GM13976 (cell line): ENCODE measurements around the gene OR2T35.
"Not testable (repeated sequence)": the region's sequence is repeated elsewhere in the genome, so short reads cannot be mapped to it uniquely, and the experiment has no call there.

ENCODE experiments used
- DNase-seq: peaks from one replicate; pipeline ENCODE4 v3.0.0; 2012; ENCODE audit warnings: low spot score
- in situ Hi-C: fragments of 300-500 bp; cut with MboI; formaldehyde crosslinking; loops from one replicate; pipeline ENCODE4 v1.12.0; 2022; ENCODE audit warnings: low sequenced_read_pairs, mixed read lengths, inconsistent platforms; ENCODE audit not compliant: unreplicated experiment
- TF ChIP-seq, protein P1 (sequence below): IDR thresholded peaks from 2 replicates; pipeline ENCODE4 v1.5.1; 2012; ENCODE audit warnings: borderline replicate concordance, mild to moderate bottlenecking; ENCODE audit not compliant: insufficient read depth; ENCODE audit errors: extremely low read depth, missing control alignments, control extremely low read depth

Gene OR2T35

DNA sequence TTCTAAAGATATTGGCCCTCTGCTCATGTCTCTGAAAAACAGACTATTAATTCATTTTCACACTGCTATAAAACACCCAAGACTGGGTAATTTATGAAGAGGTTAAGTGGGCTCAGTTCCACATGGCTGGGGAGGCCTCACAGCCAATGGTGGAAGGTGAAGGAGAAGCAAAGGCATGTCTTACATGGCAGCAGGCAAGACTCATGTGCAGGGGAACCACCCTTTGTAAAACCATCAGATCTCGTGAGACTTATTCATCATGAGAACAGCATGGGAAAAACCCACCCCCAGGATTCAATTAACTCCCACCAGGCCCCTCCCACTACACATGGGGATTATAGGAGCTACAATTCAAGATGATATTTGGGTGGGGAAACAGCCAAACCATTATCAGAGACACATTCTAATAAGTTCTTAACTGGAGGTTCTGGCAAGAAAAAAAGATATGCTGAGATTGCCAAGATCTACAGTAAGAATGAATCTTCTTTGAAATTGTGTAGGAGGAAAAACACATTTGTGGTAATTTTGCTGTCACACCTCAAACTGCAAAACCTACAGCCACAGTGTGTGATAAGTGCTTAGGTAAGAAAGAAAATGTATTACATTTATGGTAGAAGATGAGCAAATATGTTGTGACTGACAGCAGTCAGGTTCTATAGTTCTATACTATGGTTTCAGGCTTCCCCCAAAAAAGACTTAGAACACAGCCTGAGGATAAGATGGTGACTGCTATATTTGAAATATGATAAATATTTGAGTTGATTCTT lies 3.9 kb upstream of the OR2T35 start:
- DNase-seq, in situ Hi-C loops: not testable (repeated sequence)

- in situ Hi-C loops = not testable (repeated sequence)
These were observed 2.0 kb downstream of the OR2T35 start for GRCh38 chr1:248642971-248643651.

DNA sequence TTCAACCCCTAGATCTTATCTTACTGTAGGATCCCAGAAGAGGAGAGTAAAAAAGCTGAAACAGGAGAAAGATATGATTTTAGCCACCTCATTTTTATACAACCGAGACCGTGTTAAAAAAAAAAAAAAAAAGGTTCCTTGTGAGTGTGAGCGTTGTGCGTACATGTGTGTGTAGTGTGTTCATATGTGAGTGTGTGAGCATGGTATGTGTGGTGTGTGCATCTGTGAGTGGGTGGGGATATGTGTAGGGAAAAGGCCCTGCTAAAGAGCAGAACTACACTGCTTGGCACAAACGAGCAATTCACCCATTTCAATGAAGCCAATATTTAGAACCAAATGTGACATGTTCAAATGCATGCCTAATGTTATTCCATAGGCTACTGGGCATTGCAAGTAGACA lies 3.5 kb downstream of the OR2T35 start:
- DNase-seq, in situ Hi-C loops: not testable (repeated sequence)

More at GRCh38 chr1:248642971-248643651, 2.0 kb downstream of the OR2T35 start:
- DNase-seq = not testable (repeated sequence)

GRCh38 chr1:248640906-248641305 lies 4.2 kb downstream of the OR2T35 start:
- in situ Hi-C loops, DNase-seq: not testable (repeated sequence)

DNA sequence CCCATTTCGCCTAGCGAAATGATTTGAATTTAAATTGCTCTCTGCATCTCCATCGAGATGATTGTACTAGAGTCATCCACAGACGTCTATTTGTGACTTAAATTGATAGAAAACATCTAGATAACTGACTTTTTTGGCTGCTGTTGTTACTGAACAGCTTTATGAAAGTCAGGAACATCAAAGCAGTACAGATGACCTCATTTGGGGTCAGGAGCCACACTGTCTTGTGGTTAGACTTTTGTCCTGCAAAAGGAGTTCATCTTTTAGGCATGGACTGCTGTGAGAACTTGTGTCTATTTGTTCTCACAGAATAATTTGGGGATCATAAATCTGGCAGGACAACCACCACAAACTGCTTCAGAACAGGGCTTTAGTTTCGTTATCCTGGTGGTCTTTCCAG lies 5.4 kb downstream of the OR2T35 start:
- DNase-seq, in situ Hi-C loops: not testable (repeated sequence)

DNA sequence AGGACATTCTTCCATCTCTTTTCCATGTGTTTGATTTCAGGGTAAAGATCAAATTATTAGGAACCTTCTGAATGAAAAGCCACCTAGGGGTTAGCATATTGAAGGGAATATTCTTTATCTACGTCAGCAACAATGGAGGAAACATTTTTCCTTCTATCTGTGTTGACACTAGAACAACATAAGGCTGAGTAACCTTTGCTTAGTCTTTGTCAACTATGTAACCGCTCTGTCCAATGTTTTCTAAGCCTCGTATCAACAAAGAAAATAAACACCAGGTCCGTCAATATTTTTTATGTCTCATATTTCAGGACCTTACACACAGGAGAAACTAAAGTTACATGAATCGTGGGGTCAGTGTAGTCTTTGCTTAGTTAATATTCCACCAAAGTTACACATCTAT lies 8.5 kb downstream of the OR2T35 start:
- DNase-seq, in situ Hi-C loops: not testable (repeated sequence)

DNA sequence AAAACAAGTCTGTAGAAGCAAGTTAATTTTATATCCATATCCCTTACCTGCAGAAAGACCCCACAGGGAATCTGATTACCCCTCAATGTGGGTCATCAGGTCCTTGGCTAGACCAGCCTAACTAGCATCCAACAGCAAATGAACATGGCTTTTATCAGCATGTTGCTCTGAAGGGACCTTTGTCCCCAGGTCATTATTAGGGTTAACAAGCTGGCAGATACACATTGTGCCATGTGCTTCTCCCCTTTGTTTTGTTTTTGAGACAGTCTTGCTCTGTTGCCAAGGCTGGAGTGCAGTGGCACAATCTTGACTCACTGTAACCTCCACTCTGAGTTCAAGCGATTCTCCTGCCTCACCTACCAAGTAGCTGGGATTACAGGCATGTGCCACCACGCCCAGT lies 10.1 kb downstream of the OR2T35 start, which contains the start of gene OR2T11:
Gene OR2T11 (minus strand): TSS at position 101 of the 400 bp plus-strand sequence. CDS start 7,963 bp downstream, outside the sequence.
- DNase-seq, in situ Hi-C loops: not testable (repeated sequence)

GRCh38 chr1:248631354-248632008 lies 13.6 kb downstream of the OR2T35 start:
- TF ChIP-seq, protein P1, sequence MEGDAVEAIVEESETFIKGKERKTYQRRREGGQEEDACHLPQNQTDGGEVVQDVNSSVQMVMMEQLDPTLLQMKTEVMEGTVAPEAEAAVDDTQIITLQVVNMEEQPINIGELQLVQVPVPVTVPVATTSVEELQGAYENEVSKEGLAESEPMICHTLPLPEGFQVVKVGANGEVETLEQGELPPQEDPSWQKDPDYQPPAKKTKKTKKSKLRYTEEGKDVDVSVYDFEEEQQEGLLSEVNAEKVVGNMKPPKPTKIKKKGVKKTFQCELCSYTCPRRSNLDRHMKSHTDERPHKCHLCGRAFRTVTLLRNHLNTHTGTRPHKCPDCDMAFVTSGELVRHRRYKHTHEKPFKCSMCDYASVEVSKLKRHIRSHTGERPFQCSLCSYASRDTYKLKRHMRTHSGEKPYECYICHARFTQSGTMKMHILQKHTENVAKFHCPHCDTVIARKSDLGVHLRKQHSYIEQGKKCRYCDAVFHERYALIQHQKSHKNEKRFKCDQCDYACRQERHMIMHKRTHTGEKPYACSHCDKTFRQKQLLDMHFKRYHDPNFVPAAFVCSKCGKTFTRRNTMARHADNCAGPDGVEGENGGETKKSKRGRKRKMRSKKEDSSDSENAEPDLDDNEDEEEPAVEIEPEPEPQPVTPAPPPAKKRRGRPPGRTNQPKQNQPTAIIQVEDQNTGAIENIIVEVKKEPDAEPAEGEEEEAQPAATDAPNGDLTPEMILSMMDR = no peak
- DNase-seq = no peak
- in situ Hi-C loops = no loop called here

DNA sequence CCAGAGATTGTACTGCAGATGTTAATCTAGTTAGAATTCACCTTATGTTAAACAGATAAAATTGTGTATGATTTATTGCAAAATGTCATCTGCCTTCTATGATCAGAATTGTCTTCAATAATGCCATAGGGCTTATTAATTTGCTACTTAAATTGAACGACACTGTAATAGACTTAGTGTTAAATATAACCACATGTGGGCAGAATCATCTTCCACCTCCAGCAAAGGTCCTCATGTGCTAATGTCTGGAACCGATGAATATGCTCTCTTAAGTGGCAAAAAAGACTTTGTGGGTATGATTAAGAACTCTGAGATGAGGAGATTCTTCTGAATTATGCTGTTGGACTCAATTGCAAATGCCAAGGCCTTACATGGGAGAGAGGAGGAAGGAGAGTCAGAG lies 14.5 kb downstream of the OR2T35 start:
- TF ChIP-seq, protein P1 = no peak

DNA sequence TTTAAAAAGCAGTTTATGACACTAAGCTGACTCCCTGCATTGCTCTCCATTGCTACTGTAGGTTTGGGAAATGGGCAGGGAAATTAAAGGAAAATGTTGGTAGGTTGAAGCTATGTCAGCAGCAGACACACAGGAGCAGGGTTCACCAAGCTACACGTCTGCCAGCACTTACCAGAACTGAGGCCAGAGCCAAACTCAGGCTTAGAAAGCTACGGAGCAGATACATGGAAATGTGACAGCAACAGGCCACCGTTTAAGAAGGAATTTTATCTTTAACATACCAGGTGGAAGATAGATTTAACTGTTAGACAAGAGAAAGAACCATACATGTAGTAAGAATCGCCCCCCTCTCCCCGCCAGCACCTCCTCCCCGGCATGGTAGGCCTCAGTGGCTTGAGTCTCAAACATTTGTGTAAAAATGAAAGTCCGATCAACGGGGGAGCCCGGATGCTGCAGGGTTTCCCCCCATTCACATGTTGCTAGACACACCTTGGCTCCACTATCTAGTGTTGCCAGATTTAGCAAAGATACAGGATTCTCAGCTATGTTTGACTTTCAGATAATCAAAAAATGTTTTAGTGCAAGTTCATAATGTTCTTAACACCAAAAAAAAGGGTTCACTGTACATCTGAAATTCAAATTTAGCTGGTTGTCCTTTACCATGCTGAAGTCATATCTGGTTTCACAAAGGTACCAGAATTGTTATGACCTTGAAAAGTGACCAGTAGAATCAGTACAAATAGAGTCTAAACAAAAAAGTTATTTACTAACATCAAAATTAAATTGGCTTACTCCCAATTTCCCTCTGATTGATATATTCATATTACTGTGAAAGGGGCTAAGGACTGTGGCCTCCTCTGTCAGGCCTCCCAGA lies 16.9 kb downstream of the OR2T35 start:
- TF ChIP-seq, protein P1 = no peak
- in situ Hi-C loops = loop anchor here (10.0 kb wide), 1 partner anchor 57 kb away; no protein-coding TSS in a partner anchor
- peak; percentile 73 for DNase-seq

More for the DNA sequence above, 14.5 kb downstream of the OR2T35 start:
- in situ Hi-C loops = no loop called here
- no peak for DNase-seq
